NOMO-1 treated with DMSO at 0.1 percent for 48 hours (cell line): ENCODE measurements around the gene PLCE1.
"Not testable (repeated sequence)": the region's sequence is repeated elsewhere in the genome, so short reads cannot be mapped to it uniquely, and the experiment has no call there.

Experiments used
- DNase-seq: peaks from one replicate; lab custom pipeline; 2025; ENCODE audit not compliant: unreplicated experiment; lab: John Stamatoyannopoulos, UW

Gene PLCE1

GRCh38 chr10:93993782-93994437, at the start of gene PLCE1:
Gene PLCE1, plus strand, starts transcription at chr10:93993931. Its CDS starts 37,116 bp downstream, at chr10:94031047.
- DNase-seq: no peak

GRCh38 chr10:93945819-93946218, 47.9 kb upstream of the PLCE1 start:
- no peak for DNase-seq

GRCh38 chr10:93947055-93947454, 46.7 kb upstream of the PLCE1 start:
- no peak for DNase-seq

- DNase-seq: no peak
Observed at GRCh38 chr10:93947524-93947923, 46.2 kb upstream of the PLCE1 start.

GRCh38 chr10:93951905-93952304, 41.8 kb upstream of the PLCE1 start:
- DNase-seq: no peak

- no peak for DNase-seq
Observed at GRCh38 chr10:93954299-93954698, 39.4 kb upstream of the PLCE1 start.

GRCh38 chr10:93954726-93955363, 38.9 kb upstream of the PLCE1 start:
- no peak for DNase-seq

GRCh38 chr10:93958834-93959233, 34.9 kb upstream of the PLCE1 start:
- no peak for DNase-seq

GRCh38 chr10:93960988-93961387, 32.7 kb upstream of the PLCE1 start:
- DNase-seq: not testable (repeated sequence)

GRCh38 chr10:93962973-93963372, 30.8 kb upstream of the PLCE1 start:
- no peak for DNase-seq

- no peak for DNase-seq
Observed at GRCh38 chr10:93963434-93963833, 30.3 kb upstream of the PLCE1 start.

GRCh38 chr10:93965911-93966310, 27.8 kb upstream of the PLCE1 start:
- DNase-seq: no peak

GRCh38 chr10:93967756-93968155, 26.0 kb upstream of the PLCE1 start:
- DNase-seq: no peak

GRCh38 chr10:93968540-93968945, 25.2 kb upstream of the PLCE1 start:
- DNase-seq: no peak

GRCh38 chr10:93970433-93971010, 23.2 kb upstream of the PLCE1 start:
- DNase-seq: not testable (repeated sequence)

GRCh38 chr10:93973748-93974445, 19.8 kb upstream of the PLCE1 start:
- DNase-seq: no peak

GRCh38 chr10:93977442-93977841, 16.3 kb upstream of the PLCE1 start:
- no peak for DNase-seq

- no peak for DNase-seq
Observed at GRCh38 chr10:93980486-93980885, 13.2 kb upstream of the PLCE1 start.

GRCh38 chr10:93991114-93991513, 2.6 kb upstream of the PLCE1 start:
- no peak for DNase-seq

GRCh38 chr10:93991596-93992284, 2.0 kb upstream of the PLCE1 start:
- no peak for DNase-seq

- DNase-seq: no peak
Observed at GRCh38 chr10:93992400-93993030, 1.2 kb upstream of the PLCE1 start.
